Esophagus squamous epithelium (tissue), 4 donors: Measurements from ENCODE around the gene FBN3.

Source experiments
- POLR2A ChIP-seq, 4 donors: fragments of 450-650 bp; IDR thresholded peaks; one replicate each; pipeline ENCODE4 v1.6.1; 2017; ENCODE audit warnings: antibody characterized with exemption in 4 of 4, mild to moderate bottlenecking in 4 of 4, moderate library complexity in 3 of 4
- TF ChIP-seq, protein P1 (sequence below), 6 experiments: fragments of 450-650 bp in 4 of 6; fragments of 200-600 bp in 2 of 6; sonication (generic) in 2 of 6; IDR thresholded peaks; one replicate each; pipeline ENCODE4 v1.5.1; 2016 to 2019; ENCODE audit warnings: antibody characterized with exemption in 6 of 6, mild to moderate bottlenecking in 4 of 6, moderate library complexity in 4 of 6

DNA sequence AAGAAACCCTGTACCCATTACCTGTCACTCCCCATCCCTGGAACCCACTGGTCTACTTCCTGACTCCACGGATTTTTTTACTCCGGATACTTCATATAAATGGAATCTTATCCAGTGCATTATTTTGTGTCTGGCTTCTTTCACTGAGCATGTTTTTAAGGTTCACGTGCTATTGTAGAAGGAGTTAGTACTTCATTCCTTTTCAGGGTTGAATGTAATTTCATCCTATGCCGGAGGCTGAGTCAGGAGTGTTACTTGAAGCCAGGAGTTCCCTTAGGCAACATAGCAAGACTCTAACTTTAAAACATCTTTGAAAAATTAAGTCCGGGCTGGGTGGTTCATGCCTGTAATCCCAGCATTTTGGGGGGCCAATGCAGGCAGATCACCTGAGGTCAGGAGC, 126.0 kb downstream of the FBN3 start:
- TF ChIP-seq, protein P1, sequence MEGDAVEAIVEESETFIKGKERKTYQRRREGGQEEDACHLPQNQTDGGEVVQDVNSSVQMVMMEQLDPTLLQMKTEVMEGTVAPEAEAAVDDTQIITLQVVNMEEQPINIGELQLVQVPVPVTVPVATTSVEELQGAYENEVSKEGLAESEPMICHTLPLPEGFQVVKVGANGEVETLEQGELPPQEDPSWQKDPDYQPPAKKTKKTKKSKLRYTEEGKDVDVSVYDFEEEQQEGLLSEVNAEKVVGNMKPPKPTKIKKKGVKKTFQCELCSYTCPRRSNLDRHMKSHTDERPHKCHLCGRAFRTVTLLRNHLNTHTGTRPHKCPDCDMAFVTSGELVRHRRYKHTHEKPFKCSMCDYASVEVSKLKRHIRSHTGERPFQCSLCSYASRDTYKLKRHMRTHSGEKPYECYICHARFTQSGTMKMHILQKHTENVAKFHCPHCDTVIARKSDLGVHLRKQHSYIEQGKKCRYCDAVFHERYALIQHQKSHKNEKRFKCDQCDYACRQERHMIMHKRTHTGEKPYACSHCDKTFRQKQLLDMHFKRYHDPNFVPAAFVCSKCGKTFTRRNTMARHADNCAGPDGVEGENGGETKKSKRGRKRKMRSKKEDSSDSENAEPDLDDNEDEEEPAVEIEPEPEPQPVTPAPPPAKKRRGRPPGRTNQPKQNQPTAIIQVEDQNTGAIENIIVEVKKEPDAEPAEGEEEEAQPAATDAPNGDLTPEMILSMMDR (IDR thresholded peaks at IDR 0.05), result no peak
- TF ChIP-seq POLR2A (IDR thresholded peaks at IDR 0.05), result no peak
